Suppressor macrophage (primary cell): Measurements from ENCODE around the gene NUP188.
A peak's percentile ranks its signal among the peaks of the same experiment; 100 is the strongest.

Experiments used
- DNase-seq, 4 experiments: peaks; one replicate each; pipeline ENCODE4 v3.0.0-alpha.2; 2020 to 2022

NUP188 gene

GRCh38 chr9:129007035-129007765 is 59.7 kb downstream of the NUP188 start:
- DNase-seq = no peak

GRCh38 chr9:129007766-129008468 is 60.4 kb downstream of the NUP188 start:
- DNase-seq = no peak

- no peak for DNase-seq
Measured at GRCh38 chr9:129008469-129008965, 61.0 kb downstream of the NUP188 start.

- no peak for DNase-seq
Measured at GRCh38 chr9:129008986-129009583, 61.6 kb downstream of the NUP188 start.

GRCh38 chr9:129009584-129010141 is 62.2 kb downstream of the NUP188 start:
- no peak for DNase-seq

- no peak for DNase-seq
Measured at GRCh38 chr9:129010267-129010975, 62.9 kb downstream of the NUP188 start.

- no peak for DNase-seq
Measured at GRCh38 chr9:129011170-129011569, 63.7 kb downstream of the NUP188 start.

- DNase-seq = no peak
Measured at GRCh38 chr9:129011761-129012181, 64.3 kb downstream of the NUP188 start.

GRCh38 chr9:129012343-129012742 is 64.8 kb downstream of the NUP188 start:
- DNase-seq = no peak

GRCh38 chr9:129012893-129013448 is 65.5 kb downstream of the NUP188 start:
- no peak for DNase-seq

GRCh38 chr9:129013674-129014073 is 66.2 kb downstream of the NUP188 start:
- DNase-seq = no peak

- DNase-seq = no peak
Measured at GRCh38 chr9:129014124-129014523, 66.6 kb downstream of the NUP188 start.

GRCh38 chr9:129014608-129015007 is 67.1 kb downstream of the NUP188 start:
- peak in 1 of 4 experiments; percentile 50 for DNase-seq

GRCh38 chr9:129021091-129021490 is 73.6 kb downstream of the NUP188 start:
- no peak for DNase-seq

- no peak for DNase-seq
Measured at GRCh38 chr9:129022037-129022436, 74.5 kb downstream of the NUP188 start.

GRCh38 chr9:129023036-129023907 is 75.8 kb downstream of the NUP188 start:
- no peak for DNase-seq

- no peak for DNase-seq
Measured at GRCh38 chr9:129023908-129024233, 76.4 kb downstream of the NUP188 start.

- DNase-seq = no peak
Measured at GRCh38 chr9:129026442-129027223, 79.1 kb downstream of the NUP188 start.

GRCh38 chr9:129027224-129027684 is 79.8 kb downstream of the NUP188 start:
- DNase-seq = no peak

GRCh38 chr9:129027685-129028191 is 80.2 kb downstream of the NUP188 start:
- peak in 3 of 4 experiments; percentile 12 to 18 (median 14) for DNase-seq
